ENCODE measurements around the gene KLF7. TPM values are rescaled to one million over a fixed set of nuclear protein-coding genes. Genes with fewer than 3 reads are reported as not detected.

Gene KLF7
- polyA plus RNA-seq, 1 donor from 2014 or later = 31.5 TPM

DNA sequence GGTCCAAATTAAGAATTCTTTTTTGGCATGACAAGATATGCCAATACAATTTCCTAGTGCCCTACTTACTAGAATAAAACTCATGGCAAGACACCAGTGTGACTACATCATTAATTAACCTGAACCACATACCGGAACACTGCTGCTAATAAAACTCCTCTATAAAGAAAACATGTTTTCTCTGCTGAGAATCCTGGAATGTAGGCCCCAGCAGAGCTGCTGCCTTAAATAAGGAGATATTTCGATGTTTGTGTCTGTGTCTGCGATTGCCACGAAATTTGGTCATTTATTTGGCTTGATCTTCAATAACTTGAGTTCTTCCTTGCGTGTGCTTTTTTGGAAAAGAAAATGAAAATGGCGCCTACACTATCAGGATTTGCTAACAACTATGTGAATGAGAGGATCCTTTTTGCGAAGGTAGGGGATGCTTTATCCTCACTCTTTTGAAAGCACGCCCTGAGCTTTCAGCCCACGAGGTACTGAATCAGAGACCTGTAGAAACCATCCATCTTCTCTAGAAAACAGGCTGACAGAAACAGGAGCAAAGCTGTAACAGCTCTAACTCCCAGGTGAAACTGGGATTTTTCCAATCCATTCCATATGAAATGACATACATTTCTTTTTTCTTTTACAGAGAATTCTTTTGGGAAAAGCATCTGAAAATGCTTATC, 27.0 kb downstream of the KLF7 start:
- peaks cover 100% of the 10 kb centered on the region for H3K79me2 ChIP-seq (replicated peaks; ENCODE audit: insufficient read depth, low read length)
- peak overlapping the region; percentile 69 for H3K27ac ChIP-seq (ENCODE audit: low read length)
- TF ChIP-seq EP300 (conservative IDR thresholded peaks at IDR 0.05; ENCODE audit: poor library complexity, severe bottlenecking) = no peak
- no peak for TF ChIP-seq SMC3 (conservative IDR thresholded peaks at IDR 0.05; ENCODE audit: poor library complexity)
- TF ChIP-seq TAF1 (IDR thresholded peaks at IDR 0.05; ENCODE audit: low read depth) = no peak
- no peak for TF ChIP-seq RAD21 (conservative IDR thresholded peaks at IDR 0.05)
- TF ChIP-seq MXI1 (conservative IDR thresholded peaks at IDR 0.05; ENCODE audit: poor library complexity, severe bottlenecking) = no peak
- TF ChIP-seq, protein P1, sequence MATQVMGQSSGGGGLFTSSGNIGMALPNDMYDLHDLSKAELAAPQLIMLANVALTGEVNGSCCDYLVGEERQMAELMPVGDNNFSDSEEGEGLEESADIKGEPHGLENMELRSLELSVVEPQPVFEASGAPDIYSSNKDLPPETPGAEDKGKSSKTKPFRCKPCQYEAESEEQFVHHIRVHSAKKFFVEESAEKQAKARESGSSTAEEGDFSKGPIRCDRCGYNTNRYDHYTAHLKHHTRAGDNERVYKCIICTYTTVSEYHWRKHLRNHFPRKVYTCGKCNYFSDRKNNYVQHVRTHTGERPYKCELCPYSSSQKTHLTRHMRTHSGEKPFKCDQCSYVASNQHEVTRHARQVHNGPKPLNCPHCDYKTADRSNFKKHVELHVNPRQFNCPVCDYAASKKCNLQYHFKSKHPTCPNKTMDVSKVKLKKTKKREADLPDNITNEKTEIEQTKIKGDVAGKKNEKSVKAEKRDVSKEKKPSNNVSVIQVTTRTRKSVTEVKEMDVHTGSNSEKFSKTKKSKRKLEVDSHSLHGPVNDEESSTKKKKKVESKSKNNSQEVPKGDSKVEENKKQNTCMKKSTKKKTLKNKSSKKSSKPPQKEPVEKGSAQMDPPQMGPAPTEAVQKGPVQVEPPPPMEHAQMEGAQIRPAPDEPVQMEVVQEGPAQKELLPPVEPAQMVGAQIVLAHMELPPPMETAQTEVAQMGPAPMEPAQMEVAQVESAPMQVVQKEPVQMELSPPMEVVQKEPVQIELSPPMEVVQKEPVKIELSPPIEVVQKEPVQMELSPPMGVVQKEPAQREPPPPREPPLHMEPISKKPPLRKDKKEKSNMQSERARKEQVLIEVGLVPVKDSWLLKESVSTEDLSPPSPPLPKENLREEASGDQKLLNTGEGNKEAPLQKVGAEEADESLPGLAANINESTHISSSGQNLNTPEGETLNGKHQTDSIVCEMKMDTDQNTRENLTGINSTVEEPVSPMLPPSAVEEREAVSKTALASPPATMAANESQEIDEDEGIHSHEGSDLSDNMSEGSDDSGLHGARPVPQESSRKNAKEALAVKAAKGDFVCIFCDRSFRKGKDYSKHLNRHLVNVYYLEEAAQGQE (IDR thresholded peaks at IDR 0.05; ENCODE audit: borderline replicate concordance) = no peak
- TF ChIP-seq POLR2AphosphoS5 (IDR thresholded peaks at IDR 0.05) = no peak
- TF ChIP-seq EZH2 (IDR thresholded peaks at IDR 0.05; ENCODE audit: borderline replicate concordance, insufficient read depth, low read length, poor library complexity, severe bottlenecking) = no peak
- TF ChIP-seq, protein P2, sequence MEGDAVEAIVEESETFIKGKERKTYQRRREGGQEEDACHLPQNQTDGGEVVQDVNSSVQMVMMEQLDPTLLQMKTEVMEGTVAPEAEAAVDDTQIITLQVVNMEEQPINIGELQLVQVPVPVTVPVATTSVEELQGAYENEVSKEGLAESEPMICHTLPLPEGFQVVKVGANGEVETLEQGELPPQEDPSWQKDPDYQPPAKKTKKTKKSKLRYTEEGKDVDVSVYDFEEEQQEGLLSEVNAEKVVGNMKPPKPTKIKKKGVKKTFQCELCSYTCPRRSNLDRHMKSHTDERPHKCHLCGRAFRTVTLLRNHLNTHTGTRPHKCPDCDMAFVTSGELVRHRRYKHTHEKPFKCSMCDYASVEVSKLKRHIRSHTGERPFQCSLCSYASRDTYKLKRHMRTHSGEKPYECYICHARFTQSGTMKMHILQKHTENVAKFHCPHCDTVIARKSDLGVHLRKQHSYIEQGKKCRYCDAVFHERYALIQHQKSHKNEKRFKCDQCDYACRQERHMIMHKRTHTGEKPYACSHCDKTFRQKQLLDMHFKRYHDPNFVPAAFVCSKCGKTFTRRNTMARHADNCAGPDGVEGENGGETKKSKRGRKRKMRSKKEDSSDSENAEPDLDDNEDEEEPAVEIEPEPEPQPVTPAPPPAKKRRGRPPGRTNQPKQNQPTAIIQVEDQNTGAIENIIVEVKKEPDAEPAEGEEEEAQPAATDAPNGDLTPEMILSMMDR (IDR thresholded peaks at IDR 0.05; ENCODE audit: poor library complexity, severe bottlenecking) = no peak
- H3K9me3 ChIP-seq (ENCODE audit: low read length) = no peaks in the 10 kb centered on the region
- no peak overlapping the region for H3K9ac ChIP-seq (ENCODE audit: low read length)
- no peak overlapping the region for H2AFZ ChIP-seq (ENCODE audit: low read depth, low read length)
- H4K20me1 ChIP-seq (ENCODE audit: insufficient read depth) = peaks cover 73% of the 10 kb centered on the region
- no peak overlapping the region for H3K4me2 ChIP-seq (ENCODE audit: low read length)
- H3F3A ChIP-seq (ENCODE audit: insufficient read depth, low read length, poor library complexity, severe bottlenecking) = peaks cover 3% of the 10 kb centered on the region
- H3K36me3 ChIP-seq (ENCODE audit: insufficient read depth, low read length) = peaks cover 4% of the 10 kb centered on the region
- H3K27me3 ChIP-seq (ENCODE audit: insufficient read depth, low read depth, low read length) = no peaks in the 10 kb centered on the region
- peak overlapping the region; percentile 47 for H3K4me3 ChIP-seq (ENCODE audit: low read length)
- no peaks in the 10 kb centered on the region for H3K9me2 ChIP-seq (ENCODE audit: insufficient read depth, low read length)

DNA sequence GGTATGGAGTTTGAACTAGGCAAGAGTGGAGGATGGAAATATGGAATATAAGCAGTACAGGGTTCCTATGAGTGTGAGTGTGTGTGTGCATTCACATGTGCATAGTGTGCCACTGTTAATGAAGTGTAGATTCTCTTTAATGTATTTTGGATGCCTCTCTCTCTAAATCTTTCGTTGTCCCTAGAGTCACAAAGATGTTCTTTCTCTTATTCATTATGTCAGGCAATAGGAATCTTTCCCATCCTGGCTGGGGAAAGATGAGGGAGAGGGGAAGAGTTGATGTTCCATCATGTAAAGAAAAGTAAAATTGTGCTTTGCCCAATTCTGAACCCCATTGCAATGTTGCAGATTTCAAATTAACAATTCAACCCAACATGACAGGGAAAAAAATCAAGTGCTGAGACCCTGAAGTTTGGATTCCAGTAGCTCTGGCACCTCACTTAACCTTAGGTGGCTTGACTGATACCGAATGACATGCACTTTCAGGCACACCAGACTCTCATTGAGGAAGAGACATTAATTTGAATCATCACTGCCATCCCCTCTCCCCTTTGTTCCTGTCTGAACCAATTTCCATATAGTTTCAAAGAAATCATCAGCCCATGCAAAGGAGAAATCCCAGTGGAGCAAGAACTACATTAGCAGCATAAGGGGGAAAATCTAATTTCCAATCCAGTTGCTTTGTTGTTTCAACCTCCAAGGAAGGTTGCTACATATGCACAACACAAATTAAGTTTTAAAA, 28.0 kb downstream of the KLF7 start:
- Histone ChIP-seq H4K20me1 (ENCODE audit: insufficient read depth) (peaks cover 73% of the 10 kb centered on the region), H3K36me3 (ENCODE audit: insufficient read depth, low read length) (peaks cover 4% of the 10 kb centered on the region), H3K27ac (ENCODE audit: low read length) (peak overlapping the region; percentile 69), H3K27me3 (ENCODE audit: insufficient read depth, low read depth, low read length) (no peaks in the 10 kb centered on the region), H3K9ac (ENCODE audit: low read length) (peak overlapping the region; percentile 29), H3K4me3 (ENCODE audit: low read length) (peak overlapping the region; percentile 47), H2AFZ (ENCODE audit: low read depth, low read length) (no peak overlapping the region), H3K79me2 (replicated peaks; ENCODE audit: insufficient read depth, low read length) (peaks cover 100% of the 10 kb centered on the region), H3K4me2 (ENCODE audit: low read length) (peak overlapping the region; percentile 15), H3K9me3 (ENCODE audit: low read length) (no peaks in the 10 kb centered on the region), H3K9me2 (ENCODE audit: insufficient read depth, low read length) (no peaks in the 10 kb centered on the region), H3F3A (ENCODE audit: insufficient read depth, low read length, poor library complexity, severe bottlenecking) (no peaks in the 10 kb centered on the region)
- TF ChIP-seq, protein P2 (IDR thresholded peaks at IDR 0.05; ENCODE audit: poor library complexity, severe bottlenecking) = no peak
- TF ChIP-seq POLR2AphosphoS5 (IDR thresholded peaks at IDR 0.05) (peak; percentile 54), MXI1 (conservative IDR thresholded peaks at IDR 0.05; ENCODE audit: poor library complexity, severe bottlenecking) (no peak), EP300 (conservative IDR thresholded peaks at IDR 0.05; ENCODE audit: poor library complexity, severe bottlenecking) (peak; percentile 24)
